ENCODE data around the gene MCL1.
"Not testable (repeated sequence)": the region's sequence is repeated elsewhere in the genome, so short reads cannot be mapped to it uniquely, and the experiment has no call there.

Gene MCL1

DNA sequence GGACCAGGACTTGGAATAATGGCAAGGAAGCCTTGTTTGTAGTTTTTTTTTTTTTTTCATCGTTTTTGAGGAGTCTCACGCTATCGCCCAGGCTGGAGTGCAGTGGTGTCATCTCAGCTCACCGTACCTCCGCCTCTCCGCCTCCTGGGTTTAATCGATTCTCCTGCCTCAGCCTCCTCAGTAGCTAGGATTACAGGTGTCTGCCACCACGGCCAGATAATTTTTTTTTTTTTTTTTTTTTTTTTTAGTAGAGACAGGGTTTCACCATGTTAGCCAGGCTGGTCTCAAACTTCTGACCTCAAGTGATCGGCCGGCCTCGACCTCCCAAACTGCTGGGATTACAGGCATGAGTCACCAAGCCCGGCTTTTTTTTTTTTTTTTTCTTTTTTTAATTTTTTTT is 23.0 kb upstream of the MCL1 start:
- DNase-seq (ENCODE audit: low read depth in 2 of 2): not testable (repeated sequence)

DNA sequence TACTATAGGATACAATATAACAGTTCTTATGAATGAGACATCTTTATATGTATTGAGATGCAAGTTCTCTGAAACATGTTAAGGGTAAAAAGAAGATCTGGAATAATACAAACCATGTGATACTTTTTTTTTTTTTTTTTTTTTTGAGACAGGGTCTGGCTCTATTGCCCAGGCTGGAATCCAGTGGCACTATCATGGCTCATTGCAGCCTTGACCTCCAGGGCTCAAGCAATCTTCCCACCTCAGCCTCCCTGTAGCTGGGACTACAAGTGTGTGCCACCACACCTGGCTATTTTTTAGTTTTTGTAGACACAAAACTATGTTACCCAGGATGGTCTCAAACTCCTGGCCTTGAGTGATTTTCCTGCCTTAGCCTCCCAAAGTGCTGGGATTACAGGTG is 22.1 kb upstream of the MCL1 start:
- no peak for DNase-seq (ENCODE audit: low read depth in 2 of 2)

DNA sequence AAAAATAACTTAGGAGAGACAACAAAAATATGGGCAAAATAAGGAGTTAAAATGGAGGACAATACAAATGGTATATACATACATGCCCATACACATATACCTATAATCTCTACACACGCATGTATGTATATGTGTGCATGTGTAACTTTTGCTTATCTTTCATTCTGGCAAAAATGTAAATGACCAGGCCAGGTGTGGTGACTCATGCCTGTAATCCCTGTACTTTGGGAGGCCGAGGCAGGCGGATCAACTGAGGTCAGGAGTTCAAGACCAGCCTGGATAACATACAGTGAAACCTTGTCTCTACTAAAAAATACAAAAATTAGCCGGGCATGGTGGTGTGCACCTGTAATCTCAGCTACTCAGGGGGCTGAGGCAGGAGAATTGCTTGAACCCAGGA is 18.9 kb upstream of the MCL1 start:
- not testable (repeated sequence) for DNase-seq (ENCODE audit: low read depth in 2 of 2)

DNA sequence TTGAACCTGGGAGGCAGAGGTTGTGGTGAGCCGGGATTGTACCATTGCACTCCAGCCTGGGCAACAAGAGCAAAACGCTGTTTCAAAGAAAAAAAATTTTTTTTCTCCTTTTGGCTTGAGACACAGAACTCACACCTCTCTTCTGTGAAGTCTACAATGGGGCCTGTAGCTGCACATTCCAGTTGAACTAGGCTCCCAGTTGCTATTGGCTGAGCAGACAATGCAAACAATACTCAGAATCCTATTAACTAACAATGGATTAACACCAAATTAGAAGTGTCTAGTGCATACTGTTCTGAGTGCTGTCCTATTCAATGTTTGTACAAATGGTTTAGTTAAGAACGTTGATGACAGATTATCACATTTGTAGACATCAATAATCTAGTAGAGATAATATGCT is 17.6 kb upstream of the MCL1 start:
- no peak for DNase-seq (ENCODE audit: low read depth in 2 of 2)

DNA sequence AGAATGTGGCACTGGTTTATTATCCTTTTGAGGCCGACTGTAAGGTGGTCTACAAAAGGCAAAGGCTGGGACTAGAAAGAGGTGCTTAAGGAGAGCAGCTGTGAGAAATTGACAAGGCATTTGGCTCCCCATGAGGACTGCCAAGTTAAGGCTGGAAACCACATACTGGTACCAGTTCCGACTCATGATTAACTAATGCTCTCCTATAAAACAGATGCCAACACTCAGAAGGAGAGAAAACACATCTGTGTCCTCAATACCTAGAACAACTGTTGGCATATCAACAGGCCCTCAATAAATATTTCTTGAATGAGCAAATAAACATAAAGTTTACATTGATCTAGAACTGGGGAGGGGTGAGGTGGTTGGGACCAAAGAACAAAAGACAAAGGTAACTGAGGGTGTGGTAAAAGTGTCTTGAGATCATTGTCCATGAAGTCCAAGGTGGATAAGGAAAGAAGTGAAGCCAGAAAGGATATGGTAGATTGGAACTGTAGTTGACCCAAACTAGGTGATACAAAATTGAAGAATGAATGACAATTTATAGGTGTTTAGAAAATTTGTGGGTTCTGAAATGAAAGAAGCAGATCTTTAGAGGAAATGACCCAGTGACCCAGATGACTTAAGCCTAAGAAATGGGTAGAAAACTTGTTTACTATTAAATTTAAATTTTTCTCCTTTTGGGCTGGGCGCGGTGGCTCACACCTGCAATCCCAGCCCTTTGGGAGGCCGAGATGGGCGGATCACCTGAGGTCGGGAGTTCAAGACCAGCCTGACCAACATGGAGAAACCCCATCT is 16.9 kb upstream of the MCL1 start:
- DNase-seq (ENCODE audit: low read depth in 2 of 2): no peak

DNA sequence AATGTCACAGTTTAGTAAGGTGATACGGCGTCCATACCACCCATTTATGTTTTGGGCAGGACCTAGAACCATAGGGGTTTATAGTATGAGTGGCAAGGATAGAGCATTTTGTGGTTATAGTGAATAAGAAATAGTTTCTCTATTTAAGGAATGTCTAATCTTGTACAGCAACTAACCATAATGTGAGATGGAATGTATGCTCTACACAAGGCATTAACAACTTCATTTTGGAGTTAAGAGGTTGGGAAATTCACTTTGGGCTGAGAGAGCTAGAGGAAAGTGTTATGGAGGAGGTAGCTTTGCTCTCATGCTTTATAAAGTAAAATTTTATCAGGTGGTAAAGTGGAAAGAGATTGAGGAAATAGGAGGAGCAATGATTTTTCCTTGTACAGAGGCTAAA is 3.0 kb upstream of the MCL1 start:
- DNase-seq (ENCODE audit: low read depth in 2 of 2): no peak

DNA sequence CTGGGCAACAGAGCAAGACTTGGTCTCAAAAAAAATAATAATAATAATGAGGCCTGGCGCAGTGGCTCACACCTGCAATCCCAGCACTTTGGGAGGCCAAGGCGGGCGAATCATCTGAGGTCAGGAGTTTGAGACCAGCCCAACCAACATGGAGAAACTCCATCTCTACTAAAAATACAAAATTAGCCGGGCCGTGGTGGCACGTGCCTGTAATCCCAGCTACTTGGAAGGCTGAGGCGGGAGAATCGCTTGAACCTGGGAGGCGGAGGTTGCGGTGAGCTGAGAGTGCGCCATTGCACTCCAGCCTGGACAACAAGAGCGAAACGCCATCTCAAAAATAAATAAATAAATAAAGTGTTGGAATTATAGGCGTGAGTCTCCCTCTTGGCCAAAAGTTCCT is 2.6 kb upstream of the MCL1 start:
- DNase-seq (ENCODE audit: low read depth in 2 of 2): not testable (repeated sequence)

DNA sequence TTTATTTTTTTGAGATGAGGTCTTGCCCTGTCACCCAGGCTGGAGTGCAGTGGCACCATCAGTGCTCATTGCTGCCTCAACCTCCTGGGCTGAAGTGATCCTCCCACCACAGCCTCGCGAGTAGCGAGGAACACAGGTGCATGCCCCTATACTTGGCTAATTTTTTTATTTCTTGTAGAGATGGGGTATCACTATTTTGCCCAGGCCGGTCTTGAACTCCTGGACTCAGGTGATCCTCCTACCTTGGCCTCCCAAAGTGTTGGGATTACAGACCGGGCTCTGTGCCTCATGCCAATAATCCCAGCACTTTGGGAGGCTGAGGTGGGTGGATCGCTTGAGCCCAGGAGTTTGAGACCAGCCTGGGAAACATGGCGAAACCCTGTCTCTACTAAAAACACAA is 2.0 kb upstream of the MCL1 start:
- not testable (repeated sequence) for DNase-seq (ENCODE audit: low read depth in 2 of 2)

DNA sequence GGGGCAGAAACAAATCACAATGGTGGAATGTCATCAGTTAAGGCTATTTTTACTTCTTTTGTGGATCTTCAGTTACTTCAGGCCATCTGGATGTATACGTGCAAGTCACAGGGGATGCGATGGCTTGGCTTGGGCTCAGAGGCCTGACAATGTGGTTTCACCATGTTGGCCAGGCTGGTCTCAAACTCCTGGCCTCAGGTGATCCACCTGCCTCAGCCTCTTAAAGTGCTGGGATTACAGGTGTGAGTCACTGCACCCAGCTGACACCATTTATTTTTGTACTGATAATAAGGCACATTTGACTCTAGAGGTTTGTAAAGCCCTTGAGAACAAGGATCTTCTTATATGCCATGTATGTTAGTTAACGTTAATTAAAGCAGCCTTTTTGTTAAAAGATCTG is 1.6 kb upstream of the MCL1 start:
- DNase-seq (ENCODE audit: low read depth in 2 of 2): not testable (repeated sequence)

DNA sequence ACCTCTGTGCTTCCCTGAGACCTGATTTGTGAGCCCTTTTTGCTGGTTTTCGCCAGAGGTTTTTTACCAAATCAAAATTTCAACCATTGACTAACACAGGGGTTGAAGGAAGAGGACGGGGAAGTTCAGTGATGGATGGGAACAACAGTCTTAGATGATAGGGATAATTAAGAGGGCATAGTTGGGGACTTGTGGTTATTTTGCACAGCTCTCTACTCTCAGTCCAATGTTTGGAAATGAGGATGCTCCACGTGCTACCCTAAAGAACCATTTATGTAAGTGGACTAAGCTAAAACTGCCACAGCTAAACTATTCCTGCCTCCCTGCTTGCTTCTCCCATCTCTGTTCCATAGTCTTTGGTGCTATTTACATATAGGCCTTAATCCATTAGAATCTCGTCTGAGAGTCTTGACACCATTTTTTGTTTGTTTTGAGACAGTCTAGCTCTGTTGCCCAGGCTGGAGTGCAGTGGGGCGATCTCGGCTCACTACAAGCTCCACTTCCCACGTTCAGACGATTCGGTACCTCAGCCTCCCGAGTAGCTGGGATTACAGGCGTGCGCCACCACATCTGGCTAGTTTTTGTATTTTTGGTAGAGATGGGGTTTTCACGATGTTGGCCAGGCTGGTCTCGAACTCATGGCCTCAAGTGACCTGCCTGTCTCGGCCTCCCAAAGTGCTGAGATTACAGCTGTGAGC is 684 bp upstream of the MCL1 start:
- no peak for DNase-seq (ENCODE audit: low read depth in 2 of 2)

DNA sequence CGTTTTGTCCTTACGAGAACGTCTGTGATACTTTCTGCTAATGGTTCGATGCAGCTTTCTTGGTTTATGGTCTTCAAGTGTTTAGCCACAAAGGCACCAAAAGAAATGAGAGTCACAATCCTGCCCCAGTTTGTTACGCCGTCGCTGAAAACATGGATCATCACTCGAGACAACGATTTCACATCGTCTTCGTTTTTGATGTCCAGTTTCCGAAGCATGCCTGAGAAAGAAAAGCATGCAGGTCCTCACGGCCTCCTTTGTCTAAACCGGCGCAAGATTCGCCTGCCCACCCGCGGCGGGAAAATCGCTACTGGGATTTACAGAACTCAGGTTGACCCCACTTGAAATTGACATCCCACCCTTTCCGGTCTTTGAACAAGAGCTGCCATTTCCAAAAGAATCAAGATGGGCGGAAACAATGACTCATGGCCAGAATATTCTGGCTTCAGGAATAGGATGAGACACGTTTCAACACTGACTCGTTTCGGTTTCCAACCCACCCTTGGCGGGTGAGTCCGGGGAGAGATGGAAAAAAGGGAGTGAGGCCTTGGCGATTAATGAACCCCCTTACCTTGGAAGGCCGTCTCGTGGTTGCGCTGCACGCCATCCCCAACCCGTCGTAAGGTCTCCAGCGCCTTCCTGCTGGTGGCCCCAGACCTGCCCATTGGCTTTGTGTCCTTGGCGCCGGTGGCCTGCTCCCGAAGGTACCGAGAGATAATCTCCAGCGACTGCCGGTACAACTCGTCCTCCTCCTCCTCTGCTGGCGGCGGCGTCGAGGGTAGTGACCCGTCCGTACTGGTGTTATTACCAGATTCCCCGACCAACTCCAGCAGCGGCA is 919 bp downstream of the MCL1 start:
- DNase-seq (ENCODE audit: low read depth in 2 of 2): no peak

DNA sequence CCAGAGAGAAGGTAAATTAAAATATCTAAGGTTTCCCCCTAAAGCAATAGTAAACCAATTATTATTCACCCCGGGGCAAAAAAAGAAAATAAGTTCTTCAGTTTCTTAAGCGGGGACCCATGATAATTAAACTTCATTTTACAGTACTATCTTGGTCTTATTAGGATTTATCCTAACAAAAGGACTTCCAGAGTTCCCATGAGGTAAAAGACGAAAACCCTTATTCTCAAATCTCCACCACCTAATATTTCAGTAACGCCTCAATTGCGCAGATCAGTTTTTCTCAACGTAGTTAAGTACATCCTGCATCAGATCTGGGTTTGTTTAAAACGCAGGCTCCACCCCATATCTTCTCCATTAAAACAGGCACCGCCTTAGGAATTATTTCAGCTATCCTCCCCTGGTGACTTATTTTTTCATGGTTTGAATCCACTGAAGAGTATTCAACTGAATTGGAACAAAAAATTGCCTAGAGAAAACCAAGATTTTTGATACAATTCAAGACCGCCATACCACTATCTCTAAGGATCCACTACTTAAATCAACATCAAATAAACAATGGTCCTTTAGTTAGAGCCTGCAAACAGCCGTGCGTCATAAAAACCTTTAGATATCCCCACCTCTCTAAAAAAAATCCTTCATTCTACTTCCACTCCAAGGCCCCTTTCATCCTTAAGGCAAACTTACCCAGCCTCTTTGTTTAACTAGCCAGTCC is 1.7 kb downstream of the MCL1 start:
- no peak for DNase-seq (ENCODE audit: low read depth in 2 of 2)

DNA sequence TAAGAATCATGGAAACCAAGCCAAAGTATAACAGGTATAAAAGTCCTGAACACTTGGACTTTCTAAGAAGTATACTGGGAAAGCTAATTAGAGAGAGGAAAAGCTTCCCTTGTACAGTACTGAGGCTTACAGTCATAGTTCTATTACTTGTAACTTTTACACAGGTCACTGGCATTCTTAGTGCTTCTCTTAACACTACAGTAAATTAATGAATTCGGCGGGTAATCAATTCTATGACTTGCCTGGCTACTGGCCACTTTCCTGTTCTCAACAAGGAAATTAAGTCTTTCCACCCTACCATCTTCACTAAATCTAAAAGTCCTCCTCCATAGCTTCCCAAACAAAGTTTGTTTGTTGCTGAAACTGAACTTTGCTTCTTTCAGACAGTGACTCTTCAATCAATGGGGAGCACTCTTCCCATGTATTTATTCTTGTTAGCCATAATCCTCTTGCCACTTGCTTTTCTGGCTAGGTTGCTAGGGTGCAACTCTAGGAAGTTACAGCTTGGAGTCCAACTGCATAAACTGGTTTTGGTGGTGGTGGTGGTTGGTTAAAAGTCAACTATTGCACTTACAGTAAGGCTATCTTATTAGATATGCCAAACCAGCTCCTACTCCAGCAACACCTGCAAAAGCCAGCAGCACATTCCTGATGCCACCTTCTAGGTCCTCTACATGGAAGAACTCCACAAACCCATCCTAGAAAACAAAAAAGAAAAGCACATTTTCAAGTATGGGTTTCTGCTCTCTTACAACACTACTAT is 2.4 kb downstream of the MCL1 start:
- no peak for DNase-seq (ENCODE audit: low read depth in 2 of 2)

DNA sequence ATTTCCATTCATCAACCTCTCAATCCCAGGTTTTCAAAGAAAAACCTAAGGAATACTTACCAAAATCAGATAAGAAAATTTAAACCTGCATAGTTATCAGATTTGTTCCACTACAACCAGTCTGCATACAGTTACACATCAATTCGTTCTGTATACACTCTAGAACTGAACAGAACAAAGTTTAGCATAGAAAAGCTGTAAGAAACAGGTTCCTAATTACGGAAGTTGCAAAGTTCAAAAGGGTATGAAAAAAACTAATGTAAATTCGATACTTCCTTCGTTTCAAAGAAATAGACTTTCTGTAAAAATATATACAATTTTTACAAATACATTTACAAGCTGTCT is 3.1 kb downstream of the MCL1 start:
- DNase-seq (ENCODE audit: low read depth in 2 of 2): no peak

DNA sequence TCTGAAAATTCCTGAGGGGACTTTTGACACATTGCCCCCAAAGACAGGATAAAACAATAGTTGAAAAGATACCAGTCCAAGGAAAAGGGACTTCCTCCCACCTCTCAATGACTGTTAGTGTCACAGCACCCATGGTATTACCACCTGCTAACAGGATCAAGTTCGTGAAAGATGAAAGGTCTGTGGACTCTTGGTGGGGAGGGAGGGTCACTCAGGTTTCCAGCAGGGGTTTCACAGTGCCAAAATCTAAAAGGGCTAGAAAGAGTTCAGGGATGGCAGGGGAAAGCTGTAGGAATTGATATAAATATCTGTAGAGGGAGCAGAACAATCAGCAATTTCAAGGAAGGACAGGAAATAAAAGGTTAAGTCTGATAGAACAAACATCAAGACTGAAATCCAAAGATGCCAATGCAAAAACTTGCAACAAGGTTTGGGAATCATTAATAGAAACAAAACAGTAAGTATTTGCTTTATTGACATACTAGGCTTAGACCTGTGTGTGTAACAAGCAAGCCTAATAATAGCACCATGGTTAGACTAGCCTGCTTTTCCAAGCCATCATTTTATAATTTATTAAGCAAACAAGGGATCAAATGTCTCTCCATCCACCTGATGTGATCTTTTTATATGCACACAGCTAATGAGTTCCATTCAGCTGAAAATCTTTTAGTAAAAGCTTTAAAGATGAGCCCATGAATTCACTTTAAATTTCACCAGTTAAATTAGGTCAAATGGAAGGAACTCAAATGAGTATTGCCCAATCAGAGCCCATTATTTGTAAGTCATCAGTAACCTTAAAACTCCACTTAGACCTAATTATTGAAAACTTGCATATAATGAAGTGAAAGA is 3.7 kb downstream of the MCL1 start:
- DNase-seq (ENCODE audit: low read depth in 2 of 2): no peak

DNA sequence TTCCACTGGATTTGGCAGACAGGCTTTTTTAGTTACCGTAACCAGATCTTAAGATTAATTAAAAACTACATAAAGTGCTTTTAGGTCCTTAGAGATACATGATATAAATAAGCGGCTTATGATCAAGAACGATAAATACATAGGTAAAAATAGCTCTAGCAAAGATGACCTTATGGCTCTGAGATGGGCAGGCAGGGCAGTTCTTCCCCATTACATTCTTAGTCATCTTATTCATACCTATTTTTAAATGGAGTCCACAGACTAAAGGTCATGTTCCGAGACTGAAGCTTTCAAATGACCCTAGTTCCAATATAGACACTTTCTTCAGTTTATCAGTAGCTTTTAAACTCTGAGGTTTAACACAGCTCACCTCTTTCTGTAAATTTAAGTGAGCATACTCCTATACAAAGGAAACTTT is 4.3 kb downstream of the MCL1 start:
- DNase-seq (ENCODE audit: low read depth in 2 of 2): no peak

DNA sequence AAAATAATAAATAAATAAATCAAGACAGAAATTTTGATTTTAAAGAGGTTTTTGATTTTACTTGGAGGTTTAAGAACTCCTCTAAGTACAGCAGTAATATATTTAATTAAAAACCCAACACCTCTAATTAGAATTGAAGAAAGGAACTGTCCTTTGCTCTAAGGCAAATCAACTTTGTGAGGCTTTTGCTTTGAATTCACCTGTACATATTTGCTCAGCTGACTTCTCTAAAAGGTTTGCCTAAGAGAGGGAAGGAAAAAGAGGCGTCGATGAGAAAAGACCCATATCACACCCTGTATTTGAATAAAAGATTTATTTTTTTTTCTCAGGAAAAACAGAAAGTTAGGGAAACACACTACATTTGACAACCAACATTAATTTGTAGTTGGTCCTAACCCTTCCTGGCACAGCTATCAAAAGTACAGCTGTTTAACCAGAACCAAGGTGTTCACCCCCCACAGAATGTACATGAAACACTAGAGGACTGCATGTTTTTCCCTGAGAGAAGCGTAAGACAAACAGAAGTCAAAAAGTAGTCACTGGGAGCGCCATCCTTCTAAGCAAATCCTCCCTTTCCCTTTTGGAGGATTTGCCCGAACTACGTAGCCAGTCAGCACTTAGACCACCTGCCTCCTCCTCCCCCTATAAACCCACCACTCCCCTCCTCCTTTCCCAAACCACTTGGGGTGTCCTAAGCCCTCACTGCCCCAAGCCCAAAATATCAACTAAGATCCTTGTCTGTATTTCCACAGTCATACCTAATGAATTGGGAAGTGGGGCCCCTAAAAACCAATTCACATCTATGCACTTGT is 4.9 kb downstream of the MCL1 start:
- DNase-seq (ENCODE audit: low read depth in 2 of 2): no peak

DNA sequence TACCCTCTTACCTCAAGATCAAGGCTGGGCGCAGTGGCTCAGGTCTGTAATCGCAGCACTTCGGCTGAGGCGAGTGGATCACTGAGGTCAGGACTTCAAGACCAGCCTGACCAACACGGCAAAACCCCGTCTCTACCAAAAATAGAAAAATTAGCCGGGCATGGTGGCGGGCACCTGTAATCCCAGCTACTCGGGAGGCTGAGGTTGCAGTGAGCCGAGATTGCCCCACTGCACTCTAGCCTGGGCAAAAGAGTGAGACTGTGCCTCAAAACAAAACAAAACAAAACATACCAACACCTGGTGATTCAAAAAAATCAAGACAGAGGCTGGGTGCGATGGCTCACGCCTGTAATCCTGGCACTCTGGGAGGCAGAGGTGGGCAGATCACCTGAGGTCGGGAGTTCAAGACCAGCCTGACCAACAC is 5.8 kb downstream of the MCL1 start:
- DNase-seq (ENCODE audit: low read depth in 2 of 2): not testable (repeated sequence)

DNA sequence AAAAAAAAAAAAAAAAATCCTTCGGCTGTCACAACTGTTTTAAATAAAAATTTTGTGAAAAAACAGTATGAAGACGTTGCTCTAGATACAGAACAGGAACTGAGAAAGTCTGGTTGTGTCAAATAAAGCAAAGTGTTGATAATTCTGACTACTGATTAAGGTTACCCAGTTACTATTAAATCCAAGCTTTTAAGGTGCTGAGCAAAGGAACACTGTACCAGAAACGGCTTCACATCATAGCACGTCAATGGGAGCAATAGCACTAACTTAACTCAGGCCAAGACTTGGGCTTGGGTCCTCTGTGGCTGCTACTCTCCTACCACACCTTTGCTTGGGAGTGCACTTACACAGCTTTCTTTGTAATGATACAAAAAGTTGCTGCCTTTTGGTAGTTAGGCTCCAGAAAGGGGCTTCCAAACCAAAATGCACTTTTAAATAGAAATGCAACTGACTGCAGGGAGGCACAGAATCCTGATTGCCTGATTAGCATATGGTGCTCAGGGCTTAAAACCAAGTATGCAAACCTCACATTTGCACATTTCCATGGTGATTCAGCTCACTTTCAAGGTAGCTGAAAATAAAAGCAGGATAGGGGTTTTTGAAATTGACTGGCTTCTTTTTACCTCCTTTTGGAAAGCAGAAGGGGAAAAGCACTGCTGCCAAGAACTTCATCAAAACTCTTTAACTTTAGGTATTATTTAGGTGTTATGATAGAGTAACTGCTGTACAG is 6.3 kb downstream of the MCL1 start:
- DNase-seq (ENCODE audit: low read depth in 2 of 2): no peak

All from stimulated activated CD4-positive, alpha-beta T cell treated with anti-CD3 and anti-CD28 coated beads, Interleukin-1b, Interleukin-23, amount 100 ng/mL, for 4 hours (primary cell).